ENCODE measurements around the gene HTR2A. TPM values are rescaled to one million over a fixed set of nuclear protein-coding genes. Genes with fewer than 3 reads are reported as not detected.

Gene HTR2A
- under 1 TPM; 0.01 to 0.02 TPM for polyA plus RNA-seq

- Histone ChIP-seq H3K4me3 (ENCODE audit: low read depth in 1 of 2, low read length in 2 of 2) (peak within 1 kb of the TSS; percentile 2 to 20), H3K27ac (ENCODE audit: low read depth in 2 of 2, low read length in 1 of 2) (peak within 1 kb of the TSS in 1 of 2 donors; percentile 15), H3K36me3 (ENCODE audit: control insufficient read depth in 2 of 2, insufficient read depth in 2 of 2, low read length in 1 of 2) (no peaks in the 10 kb centered on the region), H3K9me3 (ENCODE audit: control insufficient read depth in 2 of 2, insufficient read depth in 1 of 2, low read depth in 1 of 2, low read length in 1 of 2) (no peaks in the 10 kb centered on the region), H3K27me3 (ENCODE audit: control insufficient read depth in 1 of 2, insufficient read depth in 2 of 2, low read length in 2 of 2) (no peaks in the 10 kb centered on the region), H3K4me1 (ENCODE audit: control insufficient read depth in 2 of 2, insufficient read depth in 2 of 2, low read length in 1 of 2) (no peaks in the 10 kb centered on the region)
- 12 to 15% methylated on average over 13 of the region's 13 CpGs for WGBS, 2 donors
Observed at GRCh38 chr13:46896341-46897137, at the start of gene HTR2A. Gene HTR2A (minus strand): TSS chr13:46897053. CDS start chr13:46895906, 1,147 bp downstream.

- no peaks in the 10 kb centered on the region for H3K36me3 ChIP-seq (ENCODE audit: control insufficient read depth in 2 of 2, insufficient read depth in 2 of 2, low read length in 1 of 2)
- 95 to 96% methylated on average over 4 of the region's 4 CpGs for WGBS, 2 donors
Observed at GRCh38 chr13:46936525-46936924, 39.7 kb upstream of the HTR2A start.

GRCh38 chr13:46934749-46935148, 37.9 kb upstream of the HTR2A start:
- Histone ChIP-seq H3K4me1 (ENCODE audit: control insufficient read depth in 2 of 2, insufficient read depth in 2 of 2, low read length in 1 of 2) (no peaks in the 10 kb centered on the region), H3K27me3 (ENCODE audit: control insufficient read depth in 1 of 2, insufficient read depth in 2 of 2, low read length in 2 of 2) (no peaks in the 10 kb centered on the region), H3K4me3 (ENCODE audit: low read depth in 1 of 2, low read length in 2 of 2) (no peak overlapping the region), H3K36me3 (ENCODE audit: control insufficient read depth in 2 of 2, insufficient read depth in 2 of 2, low read length in 1 of 2) (no peaks in the 10 kb centered on the region), H3K9me3 (ENCODE audit: control insufficient read depth in 2 of 2, insufficient read depth in 1 of 2, low read depth in 1 of 2, low read length in 1 of 2) (peaks cover 0 to 3% of the 10 kb centered on the region in 2 donors), H3K27ac (ENCODE audit: low read depth in 2 of 2, low read length in 1 of 2) (no peak overlapping the region)
- 58 to 78% methylated on average over 1 of the region's 1 CpG for WGBS, 2 donors

More at GRCh38 chr13:46936525-46936924, 39.7 kb upstream of the HTR2A start:
- no peaks in the 10 kb centered on the region for H3K4me1 ChIP-seq (ENCODE audit: control insufficient read depth in 2 of 2, insufficient read depth in 2 of 2, low read length in 1 of 2)
- no peak overlapping the region for H3K27ac ChIP-seq (ENCODE audit: low read depth in 2 of 2, low read length in 1 of 2)
- no peak overlapping the region for H3K4me3 ChIP-seq (ENCODE audit: low read depth in 1 of 2, low read length in 2 of 2)
- no peaks in the 10 kb centered on the region for H3K27me3 ChIP-seq (ENCODE audit: control insufficient read depth in 1 of 2, insufficient read depth in 2 of 2, low read length in 2 of 2)
- H3K9me3 ChIP-seq (ENCODE audit: control insufficient read depth in 2 of 2, insufficient read depth in 1 of 2, low read depth in 1 of 2, low read length in 1 of 2), result peaks cover 0 to 3% of the 10 kb centered on the region in 2 donors

GRCh38 chr13:46926916-46927590, 30.2 kb upstream of the HTR2A start:
- Histone ChIP-seq H3K9me3 (ENCODE audit: control insufficient read depth in 2 of 2, insufficient read depth in 1 of 2, low read depth in 1 of 2, low read length in 1 of 2) (no peaks in the 10 kb centered on the region), H3K36me3 (ENCODE audit: control insufficient read depth in 2 of 2, insufficient read depth in 2 of 2, low read length in 1 of 2) (no peaks in the 10 kb centered on the region), H3K4me3 (ENCODE audit: low read depth in 1 of 2, low read length in 2 of 2) (no peak overlapping the region), H3K27ac (ENCODE audit: low read depth in 2 of 2, low read length in 1 of 2) (no peak overlapping the region), H3K4me1 (ENCODE audit: control insufficient read depth in 2 of 2, insufficient read depth in 2 of 2, low read length in 1 of 2) (no peaks in the 10 kb centered on the region), H3K27me3 (ENCODE audit: control insufficient read depth in 1 of 2, insufficient read depth in 2 of 2, low read length in 2 of 2) (no peaks in the 10 kb centered on the region)
- WGBS, 2 donors, result 74 to 79% methylated on average over 5 of the region's 5 CpGs

GRCh38 chr13:46925486-46925885, 28.6 kb upstream of the HTR2A start:
- 83 to 87% methylated on average over 1 of the region's 1 CpG for WGBS, 2 donors
- no peaks in the 10 kb centered on the region for H3K9me3 ChIP-seq (ENCODE audit: control insufficient read depth in 2 of 2, insufficient read depth in 1 of 2, low read depth in 1 of 2, low read length in 1 of 2)
- H3K36me3 ChIP-seq (ENCODE audit: control insufficient read depth in 2 of 2, insufficient read depth in 2 of 2, low read length in 1 of 2), result no peaks in the 10 kb centered on the region
- H3K4me3 ChIP-seq (ENCODE audit: low read depth in 1 of 2, low read length in 2 of 2), result no peak overlapping the region
- no peaks in the 10 kb centered on the region for H3K27me3 ChIP-seq (ENCODE audit: control insufficient read depth in 1 of 2, insufficient read depth in 2 of 2, low read length in 2 of 2)
- no peak overlapping the region for H3K27ac ChIP-seq (ENCODE audit: low read depth in 2 of 2, low read length in 1 of 2)
- H3K4me1 ChIP-seq (ENCODE audit: control insufficient read depth in 2 of 2, insufficient read depth in 2 of 2, low read length in 1 of 2), result no peaks in the 10 kb centered on the region

DNA sequence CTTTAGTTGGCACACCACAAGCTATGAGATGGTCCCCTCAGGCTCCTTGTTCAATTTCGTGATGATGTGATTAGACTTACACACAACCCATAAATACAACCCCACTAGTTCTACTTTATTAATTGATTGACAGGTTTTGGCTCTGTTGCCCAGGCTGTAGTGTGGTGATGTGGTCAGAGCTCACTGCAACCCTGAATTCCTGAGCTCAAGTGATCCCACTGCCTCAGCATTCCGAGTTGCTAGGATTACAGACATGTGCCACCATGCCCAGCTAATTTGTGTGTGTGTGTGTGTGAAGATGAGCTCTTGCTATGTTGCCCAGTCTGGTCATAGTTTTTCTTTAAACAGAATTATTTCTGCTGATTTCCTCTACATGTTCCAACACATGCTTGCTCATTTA, 17.5 kb upstream of the HTR2A start:
- Histone ChIP-seq H3K36me3 (ENCODE audit: control insufficient read depth in 2 of 2, insufficient read depth in 2 of 2, low read length in 1 of 2) (no peaks in the 10 kb centered on the region), H3K27ac (ENCODE audit: low read depth in 2 of 2, low read length in 1 of 2) (no peak overlapping the region), H3K4me3 (ENCODE audit: low read depth in 1 of 2, low read length in 2 of 2) (no peak overlapping the region), H3K27me3 (ENCODE audit: control insufficient read depth in 1 of 2, insufficient read depth in 2 of 2, low read length in 2 of 2) (no peaks in the 10 kb centered on the region), H3K9me3 (ENCODE audit: control insufficient read depth in 2 of 2, insufficient read depth in 1 of 2, low read depth in 1 of 2, low read length in 1 of 2) (no peaks in the 10 kb centered on the region), H3K4me1 (ENCODE audit: control insufficient read depth in 2 of 2, insufficient read depth in 2 of 2, low read length in 1 of 2) (no peaks in the 10 kb centered on the region)
- 39 to 53% methylated on average over 2 of the region's 2 CpGs for WGBS, 2 donors

- 71 to 79% methylated on average over 1 of the region's 1 CpG for WGBS, 2 donors
- H3K36me3 ChIP-seq (ENCODE audit: control insufficient read depth in 2 of 2, insufficient read depth in 2 of 2, low read length in 1 of 2), result no peaks in the 10 kb centered on the region
- no peaks in the 10 kb centered on the region for H3K27me3 ChIP-seq (ENCODE audit: control insufficient read depth in 1 of 2, insufficient read depth in 2 of 2, low read length in 2 of 2)
- H3K4me3 ChIP-seq (ENCODE audit: low read depth in 1 of 2, low read length in 2 of 2), result no peak overlapping the region
- no peak overlapping the region for H3K27ac ChIP-seq (ENCODE audit: low read depth in 2 of 2, low read length in 1 of 2)
- H3K9me3 ChIP-seq (ENCODE audit: control insufficient read depth in 2 of 2, insufficient read depth in 1 of 2, low read depth in 1 of 2, low read length in 1 of 2), result no peaks in the 10 kb centered on the region
- H3K4me1 ChIP-seq (ENCODE audit: control insufficient read depth in 2 of 2, insufficient read depth in 2 of 2, low read length in 1 of 2), result no peaks in the 10 kb centered on the region
Observed at GRCh38 chr13:46913757-46914156, 16.9 kb upstream of the HTR2A start.

- Histone ChIP-seq H3K4me1 (ENCODE audit: control insufficient read depth in 2 of 2, insufficient read depth in 2 of 2, low read length in 1 of 2) (no peaks in the 10 kb centered on the region), H3K4me3 (ENCODE audit: low read depth in 1 of 2, low read length in 2 of 2) (no peak overlapping the region), H3K27me3 (ENCODE audit: control insufficient read depth in 1 of 2, insufficient read depth in 2 of 2, low read length in 2 of 2) (no peaks in the 10 kb centered on the region), H3K36me3 (ENCODE audit: control insufficient read depth in 2 of 2, insufficient read depth in 2 of 2, low read length in 1 of 2) (no peaks in the 10 kb centered on the region), H3K9me3 (ENCODE audit: control insufficient read depth in 2 of 2, insufficient read depth in 1 of 2, low read depth in 1 of 2, low read length in 1 of 2) (no peaks in the 10 kb centered on the region), H3K27ac (ENCODE audit: low read depth in 2 of 2, low read length in 1 of 2) (no peak overlapping the region)
- WGBS, 2 donors, result 74 to 75% methylated on average over 3 of the region's 3 CpGs
Observed at GRCh38 chr13:46909042-46909441, 12.2 kb upstream of the HTR2A start.

- 43 to 56% methylated on average over 2 of the region's 2 CpGs for WGBS, 2 donors
- Histone ChIP-seq H3K27ac (ENCODE audit: low read depth in 2 of 2, low read length in 1 of 2) (no peak overlapping the region), H3K4me1 (ENCODE audit: control insufficient read depth in 2 of 2, insufficient read depth in 2 of 2, low read length in 1 of 2) (no peaks in the 10 kb centered on the region)
Observed at GRCh38 chr13:46908501-46908900, 11.6 kb upstream of the HTR2A start.

More at GRCh38 chr13:46908501-46908900, 11.6 kb upstream of the HTR2A start:
- Histone ChIP-seq H3K36me3 (ENCODE audit: control insufficient read depth in 2 of 2, insufficient read depth in 2 of 2, low read length in 1 of 2) (no peaks in the 10 kb centered on the region), H3K27me3 (ENCODE audit: control insufficient read depth in 1 of 2, insufficient read depth in 2 of 2, low read length in 2 of 2) (no peaks in the 10 kb centered on the region), H3K9me3 (ENCODE audit: control insufficient read depth in 2 of 2, insufficient read depth in 1 of 2, low read depth in 1 of 2, low read length in 1 of 2) (no peaks in the 10 kb centered on the region), H3K4me3 (ENCODE audit: low read depth in 1 of 2, low read length in 2 of 2) (no peak overlapping the region)
